Measurements from ENCODE around the gene PPP6R3.
A peak's percentile ranks its signal among the peaks of the same experiment; 100 is the strongest.

Gene PPP6R3

DNA sequence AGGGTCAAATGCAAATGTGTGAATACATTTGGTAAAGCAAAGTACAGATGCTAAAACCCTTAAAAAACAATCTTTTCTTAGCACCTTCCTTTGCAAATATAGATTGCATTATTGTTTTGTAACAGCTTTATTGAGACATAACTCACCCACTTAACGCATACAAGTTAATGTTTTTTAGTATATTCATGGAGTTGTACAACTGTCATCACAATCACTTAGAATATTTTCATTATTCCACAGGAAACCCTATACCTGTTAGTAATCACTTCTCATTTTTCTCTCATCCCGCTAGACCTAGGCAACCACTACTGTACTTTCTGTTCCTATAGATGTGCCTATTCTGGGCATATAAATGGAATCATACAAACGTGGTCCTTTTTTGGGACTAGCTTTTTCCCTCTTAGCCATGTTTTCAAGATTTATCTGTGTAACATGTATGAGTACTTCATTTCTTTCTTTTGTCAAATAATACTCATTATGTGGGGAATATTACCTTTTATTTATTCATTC, 34.7 kb downstream of the PPP6R3 start:
- no peak for DNase-seq (ENCODE audit: low read depth, low spot score)

DNA sequence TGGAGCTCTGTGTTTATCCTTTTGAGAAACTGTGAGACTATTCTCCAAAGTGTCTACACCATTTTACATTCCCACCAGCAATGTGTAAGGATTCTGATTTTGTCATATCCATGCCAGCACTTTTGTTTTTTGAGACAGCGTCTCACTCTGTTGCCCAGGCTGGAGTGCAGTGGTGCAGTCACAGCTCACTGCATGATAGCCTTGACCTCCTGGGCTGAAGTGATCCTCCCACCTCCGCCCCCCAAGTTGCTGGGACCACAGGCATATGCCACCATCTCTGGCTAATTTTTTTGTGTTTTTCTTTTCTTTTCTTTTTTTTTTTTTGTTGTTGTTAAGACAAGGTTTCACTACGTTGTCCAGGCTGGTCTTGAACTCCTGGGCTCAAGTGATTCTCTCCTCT, 35.3 kb downstream of the PPP6R3 start:
- no peak for DNase-seq (ENCODE audit: low read depth, low spot score)

DNA sequence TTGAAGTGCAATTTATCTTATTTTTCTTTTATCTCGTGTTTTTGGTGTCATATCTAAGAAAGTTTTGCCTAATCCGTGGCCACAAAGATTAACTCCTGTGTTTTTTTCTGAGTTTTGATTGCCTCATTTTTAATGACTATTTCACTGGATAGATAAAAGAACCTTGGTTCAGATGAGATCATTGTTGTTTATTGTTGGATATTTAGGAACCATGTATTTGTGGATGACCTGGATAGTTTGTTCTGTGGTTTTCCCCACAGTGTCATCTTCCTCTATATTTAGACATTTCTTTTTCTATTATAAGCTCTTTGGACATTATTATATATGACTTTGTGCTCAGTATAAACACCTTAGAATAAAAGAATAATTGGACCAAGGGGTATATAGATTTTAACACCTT, 37.2 kb downstream of the PPP6R3 start:
- no peak for DNase-seq (ENCODE audit: low read depth, low spot score)

DNA sequence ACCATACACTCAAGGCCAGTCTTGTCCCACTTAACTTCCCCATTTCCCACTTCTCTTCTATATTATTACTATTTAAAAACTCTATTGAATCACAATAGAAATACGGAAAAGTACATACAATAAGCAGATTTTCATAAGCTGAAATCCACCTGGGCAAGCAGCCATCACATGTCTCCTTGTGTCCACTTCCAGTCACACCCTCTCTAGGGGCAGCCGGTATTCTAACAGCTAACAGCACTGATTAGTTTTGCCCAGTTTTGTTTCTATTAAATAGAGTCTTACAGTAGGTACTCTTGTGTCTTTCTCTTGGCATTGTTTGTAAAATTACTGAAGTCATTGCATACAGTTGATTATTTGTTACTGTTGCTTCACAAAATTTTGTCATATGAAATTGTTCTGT, 37.8 kb downstream of the PPP6R3 start:
- DNase-seq (ENCODE audit: low read depth, low spot score): no peak

DNA sequence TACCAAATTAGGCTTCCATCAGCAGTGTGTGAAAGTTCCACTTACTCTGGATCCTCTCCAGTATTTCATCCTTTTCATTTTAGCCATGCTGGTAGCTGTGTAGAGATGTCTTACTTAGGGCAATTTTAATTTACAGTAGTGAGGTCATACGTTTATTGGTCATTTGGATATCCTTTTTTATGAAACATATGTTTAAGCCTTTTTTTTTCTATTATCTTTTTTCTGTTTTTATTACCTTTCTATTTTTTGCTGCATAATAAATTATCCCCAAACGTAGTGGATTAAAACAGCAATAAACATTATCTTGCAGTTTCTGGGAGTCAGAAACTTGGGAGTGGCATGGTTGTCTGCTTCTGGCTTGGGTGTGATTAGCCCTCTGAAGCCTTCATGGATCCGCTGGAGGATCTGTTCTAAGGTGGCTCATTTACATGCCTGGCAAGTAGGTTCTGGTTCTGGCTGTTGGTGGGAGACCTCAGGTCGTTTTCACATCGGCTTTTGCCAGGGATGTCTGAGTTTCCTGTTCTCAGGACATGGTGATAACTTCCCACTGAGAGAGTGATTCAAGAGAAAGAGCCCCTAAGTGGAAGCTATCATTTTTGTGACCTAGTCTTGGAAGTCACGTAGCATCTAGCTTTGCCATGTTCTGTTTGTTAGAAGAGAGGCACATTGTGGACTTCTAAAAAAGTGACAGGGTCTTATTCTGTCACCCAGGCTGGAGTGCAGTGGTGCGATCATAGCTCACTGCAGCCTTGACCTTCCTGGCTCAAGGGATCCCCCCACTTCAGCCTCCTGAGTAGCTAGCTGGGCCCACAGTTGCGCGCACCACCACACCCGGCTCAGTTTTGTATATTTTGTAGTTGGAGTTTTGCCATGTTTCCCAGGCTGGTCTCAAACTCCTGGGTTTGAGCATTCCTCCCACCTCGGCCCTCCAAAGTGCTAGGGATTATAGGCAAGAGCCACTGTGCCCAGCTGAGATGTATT, 38.6 kb downstream of the PPP6R3 start:
- DNase-seq (ENCODE audit: low read depth, low spot score): no peak

DNA sequence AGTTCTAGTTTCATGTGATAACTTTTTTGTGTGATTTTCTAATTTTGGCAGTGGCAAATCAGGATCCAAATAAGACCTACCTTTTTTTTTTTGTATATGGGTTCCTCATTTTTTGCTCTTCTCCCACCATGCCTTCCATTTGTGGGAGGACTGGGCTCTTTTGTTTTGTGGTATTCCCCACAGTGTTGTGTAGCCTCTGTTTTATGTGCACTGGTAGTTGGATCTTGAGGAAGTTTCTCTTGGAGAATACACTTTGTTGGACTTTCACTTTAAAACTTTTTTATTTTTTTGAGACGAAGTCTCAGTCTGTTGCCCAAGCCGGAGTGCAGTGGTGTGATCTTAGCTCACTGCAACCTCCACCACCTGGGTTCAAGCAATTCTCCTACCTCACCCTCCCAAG, 39.7 kb downstream of the PPP6R3 start:
- DNase-seq (ENCODE audit: low read depth, low spot score): no peak

DNA sequence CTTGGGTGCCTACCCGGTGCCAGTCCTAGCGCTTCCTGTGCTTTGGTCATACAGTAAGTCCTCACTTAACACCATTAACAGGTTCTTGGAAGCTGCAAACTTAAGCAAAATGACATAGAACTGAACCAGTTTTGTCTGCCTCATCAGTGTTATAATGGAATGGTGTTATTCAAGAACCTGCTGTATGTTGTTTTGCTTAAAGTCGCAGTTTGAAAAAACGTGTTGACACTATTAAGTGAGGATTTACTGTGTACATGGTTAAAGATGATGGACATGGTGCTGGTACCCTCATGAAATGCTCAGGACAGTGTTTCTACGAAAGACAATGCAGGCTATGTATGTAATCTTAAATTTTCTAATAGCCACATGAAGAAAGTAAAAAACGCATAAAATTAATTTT, 41.3 kb downstream of the PPP6R3 start:
- no peak for DNase-seq (ENCODE audit: low read depth, low spot score)

DNA sequence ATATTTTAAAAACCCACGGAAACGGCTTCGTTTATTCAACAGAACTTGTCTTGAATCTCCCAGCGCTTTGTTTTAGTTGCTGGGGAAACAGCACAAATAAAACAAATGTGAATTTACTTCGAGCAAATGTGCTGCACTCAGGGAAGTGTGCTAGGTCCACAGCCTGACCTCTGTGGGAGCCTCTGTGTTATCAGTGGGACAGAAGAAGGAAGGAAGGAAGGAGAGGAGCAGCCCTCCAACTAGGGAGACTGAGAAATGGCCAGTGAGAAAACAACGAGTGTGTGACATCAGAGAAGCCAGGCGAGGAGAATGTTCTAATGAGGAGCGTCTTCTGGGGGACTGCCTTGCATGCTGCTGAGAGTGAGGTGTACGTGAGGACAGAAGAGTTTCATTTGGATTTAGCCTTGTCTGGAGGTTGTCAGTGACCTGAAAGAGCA, 42.7 kb downstream of the PPP6R3 start:
- peak; percentile 26 for DNase-seq (ENCODE audit: low read depth, low spot score)

DNA sequence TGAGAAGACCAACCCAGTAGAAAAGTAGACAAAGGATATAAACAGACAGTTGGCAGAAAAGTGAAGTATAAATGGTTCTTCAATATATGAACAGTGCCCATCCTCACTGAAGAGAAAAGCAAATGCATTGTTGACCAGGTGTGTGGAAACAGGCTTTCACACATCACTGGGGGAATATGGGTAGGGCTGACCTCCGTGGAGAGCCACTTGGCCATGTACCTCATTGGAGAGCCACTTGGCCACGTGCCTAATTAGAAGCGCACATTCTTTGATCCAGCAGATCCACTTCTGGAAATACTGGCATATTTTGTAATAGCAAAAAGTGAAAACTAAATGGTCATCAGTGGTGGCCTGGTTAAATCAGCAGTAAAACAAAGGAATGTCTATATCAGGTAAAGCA, 43.2 kb downstream of the PPP6R3 start:
- no peak for DNase-seq (ENCODE audit: low read depth, low spot score)

DNA sequence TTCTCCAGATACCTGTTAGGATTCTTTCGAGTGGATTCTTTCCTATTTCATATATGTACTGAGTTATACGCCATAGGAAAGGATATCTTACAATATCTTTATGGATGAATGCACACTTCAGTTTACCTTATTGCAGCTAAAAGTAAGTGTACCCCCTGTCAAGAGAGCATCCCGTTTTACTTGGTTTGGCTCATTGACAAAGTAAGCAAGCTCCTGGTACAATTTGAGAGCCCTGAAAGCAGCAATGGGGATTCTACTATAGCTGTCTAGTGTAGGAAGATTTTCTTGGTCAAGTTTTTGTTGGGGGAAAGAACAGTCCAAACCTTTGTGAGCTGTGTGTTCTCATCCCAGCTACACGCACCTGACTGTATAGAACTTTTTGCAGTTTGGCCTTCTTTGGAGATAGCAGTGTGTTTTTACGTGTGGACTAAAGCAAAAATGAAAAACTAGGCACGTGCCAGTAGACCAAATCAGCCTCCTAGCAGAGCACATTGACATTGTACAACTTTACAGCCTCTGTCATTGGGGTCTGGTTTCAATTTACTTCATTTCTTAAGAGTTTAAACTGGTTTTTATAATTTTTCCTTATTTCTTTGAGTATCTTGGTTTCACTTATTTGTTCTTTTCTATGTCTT, 44.0 kb downstream of the PPP6R3 start:
- no peak for DNase-seq (ENCODE audit: low read depth, low spot score)

DNA sequence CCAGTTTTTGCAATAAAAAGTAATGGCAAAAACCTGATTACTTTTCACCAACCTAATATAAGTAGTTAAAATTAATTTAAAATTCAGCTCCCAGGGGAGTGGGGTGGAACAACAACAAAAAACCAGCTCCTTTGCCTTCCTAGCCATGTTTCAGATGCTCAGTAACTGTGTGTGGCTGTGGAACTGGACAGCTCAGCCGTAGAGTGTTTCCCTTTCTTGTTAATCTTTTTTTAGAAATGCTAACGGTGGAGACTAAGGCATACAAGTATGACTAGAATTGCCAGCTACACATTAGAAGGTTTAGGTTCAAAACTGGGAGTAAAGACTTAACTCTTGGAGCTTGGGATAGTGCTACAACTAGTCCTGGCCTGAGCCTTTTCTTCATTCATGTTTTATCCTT, 45.0 kb downstream of the PPP6R3 start:
- peak; percentile 24 for DNase-seq (ENCODE audit: low read depth, low spot score)

DNA sequence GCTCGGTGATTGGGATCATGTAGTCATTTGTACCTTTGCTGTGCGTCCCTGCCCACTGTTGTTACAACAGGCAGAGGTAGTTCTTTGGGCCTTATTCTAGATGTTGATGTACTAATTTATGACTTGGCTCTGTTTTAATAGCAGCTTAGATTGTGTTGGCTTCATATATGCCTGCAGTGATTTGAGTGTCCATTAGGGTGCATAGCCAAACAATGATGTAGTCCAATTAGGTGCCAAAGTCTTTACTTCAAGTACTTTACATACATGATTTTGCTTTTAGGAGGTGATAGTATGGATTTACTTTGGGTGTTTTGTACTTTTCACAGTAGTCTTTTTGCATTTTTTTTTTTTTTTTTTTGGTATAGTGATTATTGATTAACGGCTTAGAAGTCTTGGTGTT, 46.4 kb downstream of the PPP6R3 start:
- DNase-seq (ENCODE audit: low read depth, low spot score): no peak

DNA sequence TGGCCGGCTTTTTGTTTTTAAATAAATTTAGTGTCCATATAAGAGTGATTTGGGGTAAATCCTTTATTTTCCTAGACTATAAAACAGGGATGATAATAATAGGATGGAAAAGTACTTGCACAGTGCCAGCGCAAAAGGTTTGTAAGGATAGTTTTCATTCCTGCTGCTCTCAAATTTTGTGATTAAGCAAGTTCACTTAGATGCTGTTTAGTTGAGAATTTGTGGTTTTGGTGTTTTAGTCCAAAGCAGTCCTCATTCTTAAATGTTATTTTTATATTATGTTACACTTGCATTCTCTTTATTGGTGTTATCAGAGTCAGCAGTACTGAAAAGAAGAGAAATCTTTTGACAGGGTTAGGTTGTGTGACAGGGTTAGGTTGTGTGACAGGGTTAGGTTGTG, 47.9 kb downstream of the PPP6R3 start:
- DNase-seq (ENCODE audit: low read depth, low spot score): peak; percentile 18

DNA sequence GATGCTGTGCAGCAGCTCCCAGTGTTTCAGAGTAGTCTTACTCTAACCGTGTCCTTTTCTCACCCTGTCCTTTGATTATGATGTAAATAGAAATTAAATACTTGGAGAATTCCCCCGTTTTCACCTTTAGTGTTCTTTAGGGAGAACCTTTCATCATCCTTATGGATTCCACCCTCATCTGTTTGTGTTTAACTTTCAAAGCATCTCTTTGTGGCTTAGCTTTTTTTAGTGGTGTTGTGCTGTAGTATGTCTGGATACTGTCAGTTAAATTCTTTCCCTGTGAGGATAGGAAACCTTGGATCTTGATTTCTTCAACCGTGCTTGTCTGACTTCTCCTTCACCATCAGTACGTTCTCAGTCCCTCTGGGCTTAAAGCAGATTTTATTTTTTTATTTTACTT, 48.5 kb downstream of the PPP6R3 start:
- no peak for DNase-seq (ENCODE audit: low read depth, low spot score)

DNA sequence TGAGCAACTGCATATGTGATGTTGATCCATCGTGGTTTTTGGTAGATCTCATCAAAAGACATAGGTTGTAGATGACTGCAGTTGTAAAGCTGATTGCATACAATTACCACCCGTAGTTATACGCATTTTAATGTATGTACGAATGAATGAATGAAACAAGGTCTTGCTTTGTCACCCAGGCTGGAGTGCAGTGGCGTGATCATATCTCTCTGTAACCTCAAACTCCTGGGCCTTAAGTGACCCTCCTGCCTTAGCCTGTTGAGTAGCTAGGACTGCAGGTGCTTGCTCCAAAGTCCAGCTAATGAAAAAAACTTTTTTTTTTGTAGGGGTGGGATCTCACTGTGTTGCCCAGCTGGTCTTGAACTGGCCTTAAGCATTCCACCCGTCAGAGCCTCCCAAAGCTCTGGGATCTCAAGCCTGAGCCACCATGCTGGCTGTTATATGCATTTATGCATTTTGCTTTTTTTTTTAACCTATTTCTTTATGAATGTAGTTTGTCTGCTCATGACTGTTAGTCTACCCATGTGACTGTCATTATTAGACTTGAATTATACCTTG, 53.5 kb downstream of the PPP6R3 start:
- no peak for DNase-seq (ENCODE audit: low read depth, low spot score)

DNA sequence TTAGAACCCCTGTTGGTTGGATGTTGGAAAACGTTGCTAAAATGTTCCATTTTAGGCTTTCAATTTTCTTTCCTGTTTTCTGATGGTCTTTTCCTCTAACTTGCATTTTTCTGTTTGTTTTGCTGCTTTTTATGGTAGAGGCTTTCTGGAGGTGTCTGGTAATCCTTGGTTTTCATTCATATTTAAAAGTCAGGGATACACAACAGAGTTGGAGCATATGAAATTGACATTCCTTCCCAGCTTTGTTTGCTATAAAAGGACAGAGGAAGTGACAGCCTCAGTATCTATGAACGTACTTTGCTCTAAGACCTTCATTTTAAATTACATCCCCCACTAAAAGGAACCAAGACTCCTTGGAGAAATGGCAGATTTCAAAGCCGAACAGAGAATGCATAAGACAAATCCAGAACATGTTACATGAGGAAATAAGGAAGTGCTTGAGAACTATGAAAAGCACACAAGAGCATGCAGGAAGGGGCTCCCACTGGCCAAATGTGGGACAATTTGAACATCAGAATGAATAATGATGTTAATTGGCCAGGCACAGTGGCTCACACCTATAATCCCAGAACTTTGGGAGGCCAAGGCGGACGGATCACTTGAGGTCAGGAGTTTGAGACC, 56.7 kb downstream of the PPP6R3 start:
- no peak for DNase-seq (ENCODE audit: low read depth, low spot score)

DNA sequence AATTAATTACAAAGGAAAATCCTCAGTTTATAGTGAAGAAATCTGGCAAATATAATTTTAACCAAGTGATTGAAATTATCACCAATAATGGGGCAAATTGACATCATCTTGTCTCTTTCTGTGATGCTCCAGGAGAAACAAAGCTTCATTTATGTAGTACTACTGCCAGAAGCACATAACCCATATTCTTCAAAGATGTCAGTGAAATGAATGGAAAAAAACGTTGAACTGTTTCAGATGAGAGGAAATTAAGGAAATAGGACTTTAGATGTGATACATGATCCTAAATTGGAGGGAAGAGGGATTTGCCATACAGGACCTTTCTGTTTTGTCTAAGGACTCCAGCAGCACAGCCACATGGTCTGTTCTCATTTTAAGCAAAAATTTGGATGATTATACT, 57.6 kb downstream of the PPP6R3 start:
- DNase-seq (ENCODE audit: low read depth, low spot score): no peak

DNA sequence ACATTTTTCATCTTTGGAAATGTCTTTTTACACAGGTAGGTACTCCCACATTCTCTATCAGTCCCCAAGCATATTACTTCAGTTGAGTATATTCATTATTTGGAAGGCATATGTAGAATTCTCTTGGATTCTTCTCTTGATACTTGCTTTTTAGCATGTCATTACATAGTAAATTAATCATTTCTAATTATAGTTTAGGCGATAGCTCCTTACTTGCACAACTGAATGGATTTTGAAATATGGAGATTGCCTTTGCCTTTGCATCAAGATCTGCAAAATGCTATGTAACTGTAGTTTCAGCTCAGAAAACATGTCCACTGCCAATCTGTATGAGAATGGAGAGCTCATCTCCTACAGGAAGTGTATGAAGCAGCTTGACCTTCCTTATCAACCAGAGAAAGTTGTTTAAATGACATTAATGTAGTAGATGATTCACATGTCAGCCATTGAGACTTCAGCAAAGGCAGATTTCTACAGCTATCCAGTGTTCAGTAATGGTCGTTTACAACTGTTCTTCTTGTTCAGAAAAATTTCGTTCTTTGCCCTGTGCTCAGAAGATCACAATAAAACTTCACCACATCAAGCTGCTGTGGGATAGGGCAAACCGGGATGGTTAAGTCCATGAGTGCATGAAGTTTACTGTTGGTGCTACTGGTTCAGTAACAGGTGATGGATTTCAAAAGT, 61.6 kb downstream of the PPP6R3 start:
- no peak for DNase-seq (ENCODE audit: low read depth, low spot score)

DNA sequence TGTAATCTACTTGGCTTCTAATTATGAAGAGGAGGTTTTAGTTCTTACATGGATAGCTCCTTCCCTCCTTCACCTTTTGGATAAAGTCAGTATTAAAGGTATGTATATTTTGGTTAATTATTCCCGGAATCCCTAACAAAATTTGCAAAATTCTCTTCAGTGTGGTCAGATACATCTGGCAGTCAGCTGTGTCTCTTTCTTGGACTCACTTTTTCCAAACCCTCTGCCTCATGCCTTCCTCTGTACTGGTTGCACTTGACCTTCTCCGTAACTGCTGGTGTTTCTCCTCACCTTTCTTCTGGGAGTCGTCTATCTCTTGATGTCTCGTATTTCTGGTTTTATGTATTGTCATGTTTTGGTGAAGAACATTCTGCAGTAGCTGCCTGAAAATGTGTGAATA, 62.5 kb downstream of the PPP6R3 start:
- DNase-seq (ENCODE audit: low read depth, low spot score): no peak

DNA sequence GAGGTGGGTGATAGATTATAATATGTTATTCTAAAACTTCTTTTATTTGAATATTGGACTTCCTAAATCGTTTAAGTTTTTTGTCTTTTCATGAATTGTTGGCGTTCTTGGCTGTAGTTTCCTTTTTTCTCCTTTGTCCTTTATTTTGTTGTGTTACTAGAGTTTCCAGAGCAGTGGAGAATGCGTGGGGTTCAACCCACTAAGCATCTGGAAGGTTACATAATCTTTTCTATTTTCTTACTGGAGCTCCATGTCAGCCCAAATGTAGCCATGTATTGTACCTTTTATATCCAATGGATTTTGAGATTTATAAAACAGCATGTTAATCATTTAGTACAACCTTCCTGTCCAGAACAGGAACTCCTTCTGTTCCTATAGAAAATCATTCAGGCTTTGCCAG, 63.2 kb downstream of the PPP6R3 start:
- no peak for DNase-seq (ENCODE audit: low read depth, low spot score)

DNA sequence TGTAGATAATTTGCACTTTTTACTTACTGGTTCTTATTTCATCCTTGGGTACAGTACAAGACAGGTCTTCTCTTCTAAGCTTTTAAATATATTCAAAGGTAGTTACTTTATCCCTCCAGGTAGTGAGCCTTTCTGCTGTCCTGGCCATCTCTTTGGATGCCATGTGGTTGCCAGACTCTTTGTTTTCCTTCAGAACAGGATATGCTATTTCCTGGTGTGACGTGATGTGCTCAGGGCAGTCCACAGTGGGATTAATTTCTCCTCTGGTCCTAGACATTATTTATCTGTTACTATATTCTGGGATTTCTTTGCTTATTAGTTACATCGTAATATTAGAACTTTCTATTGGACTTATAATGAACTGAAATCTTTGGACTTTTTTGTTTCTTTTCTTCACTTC, 63.7 kb downstream of the PPP6R3 start:
- no peak for DNase-seq (ENCODE audit: low read depth, low spot score)

DNA sequence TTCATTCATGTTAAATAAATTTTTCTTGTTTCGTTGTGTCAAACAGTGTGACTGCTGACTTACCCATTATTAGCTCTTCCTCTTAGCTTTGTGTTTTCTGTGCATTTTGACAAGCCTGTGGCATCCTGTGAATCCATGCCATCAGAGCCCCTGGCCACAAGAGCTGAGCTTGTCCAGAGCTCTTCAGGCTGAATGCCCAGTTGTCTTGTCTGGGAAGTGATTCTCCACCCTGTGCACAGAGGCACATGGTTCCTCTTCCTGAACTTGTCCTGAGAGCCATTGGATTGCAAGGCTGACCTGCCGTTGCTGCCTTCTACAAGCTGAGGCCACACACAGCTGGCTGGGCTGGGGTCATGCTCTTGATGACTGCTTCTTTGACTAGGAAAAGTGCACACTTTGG, 64.1 kb downstream of the PPP6R3 start:
- no peak for DNase-seq (ENCODE audit: low read depth, low spot score)

Measured in astrocyte of the hippocampus (primary cell).